ENCODE results near the gene PCDHGB1.
A peak's percentile ranks its signal among the peaks of the same experiment; 100 is the strongest.

Gene PCDHGB1

DNA sequence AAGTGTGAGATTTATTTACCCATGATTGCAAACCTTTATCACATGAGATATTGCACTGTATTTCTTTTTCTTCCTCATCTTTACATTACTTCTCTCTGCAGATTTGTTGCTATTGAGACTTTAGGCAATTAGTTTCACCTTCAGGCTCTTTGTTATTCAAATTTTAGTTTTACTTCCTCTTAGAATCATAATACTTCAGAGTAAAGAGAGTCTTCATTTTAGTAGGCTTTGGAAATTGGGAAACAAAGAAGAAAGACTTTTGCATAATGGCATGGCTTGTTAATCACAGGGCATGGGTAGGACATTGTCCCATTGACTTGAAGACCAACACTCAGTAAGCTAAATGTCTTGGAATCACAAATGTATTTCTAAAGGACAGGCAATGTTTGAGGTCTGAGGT is 12.8 kb downstream of the PCDHGB1 start:
- no peaks in the 10 kb centered on the region for H3K27me3 ChIP-seq (ENCODE audit: insufficient read depth, poor library complexity, severe bottlenecking)
- TF ChIP-seq REST (IDR thresholded peaks at IDR 0.05; ENCODE audit: insufficient replicate concordance, low read depth) (no peak), POLR2AphosphoS5 (IDR thresholded peaks at IDR 0.05; ENCODE audit: low read depth) (no peak), SPI1 (IDR thresholded peaks at IDR 0.05; ENCODE audit: borderline replicate concordance, low read depth) (no peak), GABPA (IDR thresholded peaks at IDR 0.05; ENCODE audit: low read depth) (no peak)
- TF ChIP-seq, protein P1, sequence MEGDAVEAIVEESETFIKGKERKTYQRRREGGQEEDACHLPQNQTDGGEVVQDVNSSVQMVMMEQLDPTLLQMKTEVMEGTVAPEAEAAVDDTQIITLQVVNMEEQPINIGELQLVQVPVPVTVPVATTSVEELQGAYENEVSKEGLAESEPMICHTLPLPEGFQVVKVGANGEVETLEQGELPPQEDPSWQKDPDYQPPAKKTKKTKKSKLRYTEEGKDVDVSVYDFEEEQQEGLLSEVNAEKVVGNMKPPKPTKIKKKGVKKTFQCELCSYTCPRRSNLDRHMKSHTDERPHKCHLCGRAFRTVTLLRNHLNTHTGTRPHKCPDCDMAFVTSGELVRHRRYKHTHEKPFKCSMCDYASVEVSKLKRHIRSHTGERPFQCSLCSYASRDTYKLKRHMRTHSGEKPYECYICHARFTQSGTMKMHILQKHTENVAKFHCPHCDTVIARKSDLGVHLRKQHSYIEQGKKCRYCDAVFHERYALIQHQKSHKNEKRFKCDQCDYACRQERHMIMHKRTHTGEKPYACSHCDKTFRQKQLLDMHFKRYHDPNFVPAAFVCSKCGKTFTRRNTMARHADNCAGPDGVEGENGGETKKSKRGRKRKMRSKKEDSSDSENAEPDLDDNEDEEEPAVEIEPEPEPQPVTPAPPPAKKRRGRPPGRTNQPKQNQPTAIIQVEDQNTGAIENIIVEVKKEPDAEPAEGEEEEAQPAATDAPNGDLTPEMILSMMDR (IDR thresholded peaks at IDR 0.05; ENCODE audit: insufficient read depth, low read length), result no peak
- no peak overlapping the region for H3K4me3 ChIP-seq (replicated peaks; ENCODE audit: insufficient read depth, low read length)
- no peak for DNase-seq (ENCODE audit: low read depth in 1 of 2, low spot score in 1 of 2)
- no peak overlapping the region for H3K27ac ChIP-seq (replicated peaks)

DNA sequence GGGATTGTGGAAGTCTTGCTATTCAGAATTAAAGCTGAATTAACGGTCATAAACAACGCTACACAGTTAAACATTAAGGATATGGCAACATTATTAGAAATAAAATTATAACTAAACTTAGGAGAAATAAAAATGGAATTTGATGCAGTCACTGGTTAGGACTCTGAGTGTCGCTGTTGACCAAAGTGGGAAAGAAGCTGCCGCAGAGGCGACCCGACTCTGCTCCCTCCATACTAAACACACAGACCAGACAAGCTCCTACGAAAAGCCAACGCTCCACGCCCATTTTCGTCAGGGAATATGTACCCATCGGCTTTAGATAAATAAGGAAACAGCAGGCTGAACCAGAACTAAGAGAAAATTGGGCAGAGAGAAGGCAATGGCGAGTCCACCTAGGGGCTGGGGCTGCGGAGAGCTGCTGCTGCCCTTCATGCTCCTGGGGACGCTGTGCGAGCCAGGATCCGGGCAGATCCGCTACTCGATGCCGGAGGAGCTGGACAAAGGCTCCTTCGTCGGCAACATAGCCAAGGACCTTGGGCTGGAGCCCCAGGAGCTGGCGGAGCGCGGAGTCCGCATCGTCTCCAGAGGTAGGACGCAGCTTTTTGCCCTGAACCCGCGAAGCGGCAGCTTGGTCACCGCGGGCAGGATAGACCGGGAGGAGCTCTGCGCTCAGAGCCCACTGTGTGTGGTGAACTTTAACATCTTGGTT is 14.2 kb downstream of the PCDHGB1 start, which contains the start of gene PCDHGA5:
Gene PCDHGA5 (plus strand): TSS at position 211 of the 709 bp plus-strand sequence. CDS start 169 bp downstream, at position 380.
- TF ChIP-seq SPI1 (IDR thresholded peaks at IDR 0.05; ENCODE audit: borderline replicate concordance, low read depth) (no peak), REST (IDR thresholded peaks at IDR 0.05; ENCODE audit: insufficient replicate concordance, low read depth) (no peak)
- Histone ChIP-seq H3K27ac (replicated peaks) (no peak within 1 kb of the TSS), H3K27me3 (ENCODE audit: insufficient read depth, poor library complexity, severe bottlenecking) (no peaks in the 10 kb centered on the region), H3K4me3 (replicated peaks; ENCODE audit: insufficient read depth, low read length) (peak within 1 kb of the TSS; percentile 16)
- DNase-seq (ENCODE audit: low read depth in 1 of 2, low spot score in 1 of 2), result no peak

GRCh38 chr5:141366016-141366896 is 16.4 kb downstream of the PCDHGB1 start:
- Histone ChIP-seq H3K27me3 (ENCODE audit: insufficient read depth, poor library complexity, severe bottlenecking) (no peaks in the 10 kb centered on the region), H3K27ac (replicated peaks) (no peak overlapping the region), H3K4me3 (replicated peaks; ENCODE audit: insufficient read depth, low read length) (no peak overlapping the region)
- no peak for TF ChIP-seq POLR2AphosphoS5 (IDR thresholded peaks at IDR 0.05; ENCODE audit: low read depth)
- TF ChIP-seq GABPA (IDR thresholded peaks at IDR 0.05; ENCODE audit: low read depth), result no peak
- no peak for TF ChIP-seq REST (IDR thresholded peaks at IDR 0.05; ENCODE audit: insufficient replicate concordance, low read depth)
- TF ChIP-seq, protein P1 (IDR thresholded peaks at IDR 0.05; ENCODE audit: insufficient read depth, low read length), result no peak
- TF ChIP-seq SPI1 (IDR thresholded peaks at IDR 0.05; ENCODE audit: borderline replicate concordance, low read depth), result no peak
- DNase-seq (ENCODE audit: low read depth in 1 of 2, low spot score in 1 of 2), result no peak
